ENCODE data around the gene HPCAL1. TPM values are rescaled to one million over a fixed set of nuclear protein-coding genes. Genes with fewer than 3 reads are reported as not detected.

The HPCAL1 gene
- total RNA-seq, 1 donor, result 68.9 TPM

DNA sequence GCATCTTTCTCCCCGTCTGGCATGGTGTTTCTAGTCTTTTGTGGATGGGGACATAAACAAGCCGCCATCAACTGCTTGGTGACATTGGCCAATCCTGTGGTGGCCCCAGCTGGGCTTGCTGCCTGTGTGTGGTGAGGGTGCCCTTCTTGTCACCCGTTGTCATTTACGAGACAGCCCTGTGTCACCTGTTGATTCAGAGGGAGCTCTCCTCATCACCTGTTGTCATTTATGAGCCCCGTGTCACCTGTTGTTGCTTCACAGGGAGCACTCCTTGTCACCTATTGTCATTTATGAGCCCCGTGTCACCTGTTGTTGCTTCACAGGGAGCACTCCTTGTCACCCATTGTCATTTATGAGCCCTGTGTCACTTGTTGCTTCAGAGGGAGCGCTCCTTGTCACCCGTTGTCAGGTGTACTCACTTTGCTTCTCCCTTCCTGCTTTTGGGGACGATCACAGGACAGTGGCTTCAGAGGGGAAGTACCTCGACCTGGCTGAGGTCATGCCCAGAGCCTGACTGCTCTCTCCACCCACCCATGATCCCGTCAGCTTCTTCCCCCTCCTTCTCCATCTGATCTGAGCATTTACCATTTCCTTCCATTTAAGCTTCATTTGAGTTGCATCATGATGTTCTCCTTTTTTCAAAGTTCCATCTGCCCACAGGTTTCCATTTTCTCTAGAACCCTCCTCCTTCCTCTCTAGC lies 29.1 kb downstream of the HPCAL1 start:
- peak in 2 of 3 donors; percentile 77 to 88 for DNase-seq (ENCODE audit: low read depth in 2 of 3, low spot score in 2 of 3)

DNA sequence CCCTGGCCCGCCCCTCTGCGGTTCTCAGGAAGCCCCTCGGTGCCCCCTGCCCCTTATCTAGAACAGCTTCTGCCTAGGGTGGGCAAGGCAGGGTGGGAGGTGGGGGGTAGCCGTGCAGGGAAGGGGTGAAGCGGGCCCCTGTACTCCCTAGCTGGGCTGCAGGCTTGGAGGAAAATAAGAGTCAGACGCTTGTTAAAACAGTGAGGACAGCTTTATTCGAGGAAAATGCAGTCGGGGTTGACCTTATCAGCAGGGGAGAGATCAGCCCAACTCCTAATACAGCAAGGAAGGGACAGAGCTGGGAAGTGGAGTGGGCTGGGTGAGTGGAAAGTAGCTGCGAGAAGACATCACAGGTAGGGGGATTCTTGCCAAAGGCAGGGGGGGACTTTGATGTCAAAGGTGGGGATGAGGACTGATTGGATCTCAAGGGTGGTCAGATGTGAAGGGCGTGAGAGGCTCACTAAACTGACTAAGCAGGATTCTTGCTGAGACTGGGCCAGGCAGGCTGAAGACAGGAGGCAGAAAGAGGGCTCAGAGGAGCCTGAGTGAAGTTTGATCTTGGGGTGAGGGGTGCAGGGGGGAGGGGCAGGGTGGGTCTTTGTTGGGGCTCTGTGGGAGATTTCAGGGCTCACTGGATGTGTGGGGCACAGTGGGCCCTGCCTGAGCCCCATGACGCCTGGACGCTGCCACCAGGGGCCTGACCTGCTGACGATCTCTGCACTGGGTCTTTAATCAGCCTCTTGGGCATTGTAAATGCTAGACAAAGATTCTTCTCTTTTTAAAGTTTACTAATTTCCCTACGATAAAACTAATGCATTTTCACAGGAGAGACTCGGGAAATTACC lies 29.9 kb downstream of the HPCAL1 start:
- no peak for DNase-seq (ENCODE audit: low read depth in 2 of 3, low spot score in 2 of 3)

DNA sequence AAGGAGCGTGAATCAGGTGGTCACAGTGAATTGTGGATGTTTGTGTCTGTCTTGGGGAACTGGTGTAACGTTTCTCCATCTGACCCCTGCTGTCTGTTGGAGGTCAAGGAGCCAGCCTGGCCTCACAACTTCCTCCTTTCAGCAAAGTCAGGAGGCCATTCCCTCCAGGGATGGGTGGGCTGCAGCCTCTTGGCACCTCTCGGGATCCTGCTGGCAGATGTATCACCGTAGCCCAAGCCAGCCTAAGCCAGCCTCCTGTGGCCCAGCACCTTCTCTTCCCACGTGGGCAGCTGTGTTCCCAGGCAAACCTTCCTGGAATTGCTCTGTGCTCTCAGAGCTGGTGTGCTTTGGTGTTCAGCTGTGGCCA lies 30.5 kb downstream of the HPCAL1 start:
- DNase-seq (ENCODE audit: low read depth in 2 of 3, low spot score in 2 of 3), result no peak

DNA sequence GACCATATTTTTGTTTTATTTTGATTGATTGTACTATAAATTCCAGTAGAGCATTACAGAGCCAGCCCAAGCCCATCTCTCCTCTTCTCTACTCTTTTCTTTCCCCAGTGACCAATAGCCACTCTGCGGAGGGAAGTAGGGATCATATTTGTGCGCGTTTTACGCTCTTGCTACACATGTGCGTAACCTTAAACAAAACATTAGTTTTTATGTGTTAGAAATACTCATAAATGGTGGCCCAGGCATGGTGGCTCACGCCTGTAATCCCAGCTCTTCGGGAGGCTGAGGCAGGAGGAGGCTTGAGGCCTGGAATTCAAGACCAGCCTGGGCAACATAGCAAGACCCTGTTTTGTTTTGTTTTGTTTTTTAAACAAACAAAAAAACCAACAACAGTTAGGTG lies 31.3 kb downstream of the HPCAL1 start:
- DNase-seq (ENCODE audit: low read depth in 2 of 3, low spot score in 2 of 3), result no peak

DNA sequence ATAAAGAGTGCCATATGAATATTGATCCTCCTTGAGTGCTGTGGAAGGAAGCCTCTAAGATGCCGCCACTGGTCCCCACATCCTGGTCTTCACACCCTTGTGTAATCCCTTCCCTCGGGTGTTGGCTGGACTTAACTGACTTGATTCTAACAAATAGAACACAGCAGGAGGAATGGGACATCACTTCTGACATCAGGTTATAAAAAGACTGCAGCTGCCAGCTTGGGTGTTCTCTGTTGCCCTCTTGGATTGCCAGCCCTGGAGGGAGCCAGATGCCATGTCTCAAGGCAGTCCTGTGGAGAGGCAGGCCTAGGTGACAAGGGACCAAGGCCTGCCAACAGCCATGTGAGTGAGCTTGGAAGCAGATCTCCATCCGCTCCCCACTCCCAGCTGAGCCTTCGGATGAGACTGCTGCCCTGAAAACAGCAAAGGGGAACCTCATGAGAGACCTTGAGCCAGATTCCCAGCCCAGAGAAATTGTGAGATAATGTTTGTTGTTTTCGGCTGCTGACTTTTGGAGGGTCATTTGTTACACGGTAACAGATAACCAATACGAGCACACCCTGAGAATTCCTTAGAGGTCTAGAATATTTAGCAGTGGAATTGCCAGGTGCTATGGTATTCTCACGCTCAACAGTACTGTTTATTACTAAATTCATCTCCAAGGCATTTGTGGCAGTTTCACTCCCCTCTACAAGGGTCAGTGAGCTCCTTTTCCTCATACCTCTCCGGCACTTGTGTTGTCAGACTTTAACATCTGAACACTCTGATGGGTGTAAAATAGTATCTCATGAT lies 32.5 kb downstream of the HPCAL1 start:
- no peak for DNase-seq (ENCODE audit: low read depth in 2 of 3, low spot score in 2 of 3)

DNA sequence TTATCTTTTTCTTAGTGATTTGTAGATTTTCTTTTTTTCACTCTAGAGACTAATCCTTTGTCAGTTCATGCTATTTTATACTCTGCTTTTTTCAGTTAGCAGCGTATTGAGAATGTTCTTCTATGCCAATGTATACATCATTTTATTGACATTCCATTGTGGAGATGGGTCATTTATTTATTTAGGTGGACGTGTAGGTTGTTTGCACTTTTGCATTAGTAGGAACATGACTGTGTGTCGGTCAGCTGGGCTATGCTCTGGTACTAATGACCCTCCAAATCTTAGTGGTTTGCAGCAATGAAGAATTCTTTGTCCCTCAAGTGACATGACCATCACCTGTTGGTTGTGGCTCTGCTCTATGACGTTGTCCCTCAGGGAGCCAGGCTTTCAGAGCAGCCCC lies 33.6 kb downstream of the HPCAL1 start:
- no peak for DNase-seq (ENCODE audit: low read depth in 2 of 3, low spot score in 2 of 3)

DNA sequence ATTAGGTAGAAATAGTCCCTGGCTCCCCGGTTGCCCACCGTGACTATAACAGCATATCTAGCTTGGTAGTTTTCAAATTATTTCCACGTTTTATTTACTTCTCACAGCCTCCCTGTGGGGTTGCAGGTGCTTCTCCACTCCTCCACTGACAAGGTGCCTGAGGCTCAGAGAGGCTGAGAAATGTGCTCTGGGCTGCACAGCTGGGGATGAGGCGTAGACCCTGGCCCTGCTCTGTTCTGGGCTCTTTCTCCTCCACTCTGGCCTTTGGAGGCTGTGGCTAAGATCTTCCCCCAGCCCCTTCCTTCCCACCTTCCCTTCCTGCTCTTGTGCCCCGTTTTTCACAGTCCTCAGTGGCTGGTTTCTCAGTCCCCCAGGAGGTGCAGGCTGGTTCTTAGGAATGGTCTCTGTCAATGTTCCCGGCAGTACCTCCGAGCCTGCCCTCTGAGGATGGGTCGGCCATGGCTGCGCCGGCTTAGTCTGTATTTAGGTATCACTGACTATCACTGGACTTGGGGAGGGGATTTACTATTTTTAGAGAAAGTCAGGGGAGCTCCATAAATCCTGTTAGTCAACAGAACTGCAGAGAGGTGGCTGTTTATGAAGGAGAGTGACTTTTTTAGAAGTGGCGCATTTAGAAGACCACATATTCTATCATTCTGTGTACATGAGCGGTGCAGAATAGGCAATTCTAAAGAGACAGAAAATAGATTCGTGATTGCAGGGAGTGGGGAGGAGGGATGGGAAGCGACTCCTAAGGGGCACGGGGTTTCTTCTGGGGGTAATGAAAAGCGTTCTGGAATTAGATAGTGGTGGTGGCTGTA lies 35.0 kb downstream of the HPCAL1 start:
- DNase-seq (ENCODE audit: low read depth in 2 of 3, low spot score in 2 of 3), result no peak

DNA sequence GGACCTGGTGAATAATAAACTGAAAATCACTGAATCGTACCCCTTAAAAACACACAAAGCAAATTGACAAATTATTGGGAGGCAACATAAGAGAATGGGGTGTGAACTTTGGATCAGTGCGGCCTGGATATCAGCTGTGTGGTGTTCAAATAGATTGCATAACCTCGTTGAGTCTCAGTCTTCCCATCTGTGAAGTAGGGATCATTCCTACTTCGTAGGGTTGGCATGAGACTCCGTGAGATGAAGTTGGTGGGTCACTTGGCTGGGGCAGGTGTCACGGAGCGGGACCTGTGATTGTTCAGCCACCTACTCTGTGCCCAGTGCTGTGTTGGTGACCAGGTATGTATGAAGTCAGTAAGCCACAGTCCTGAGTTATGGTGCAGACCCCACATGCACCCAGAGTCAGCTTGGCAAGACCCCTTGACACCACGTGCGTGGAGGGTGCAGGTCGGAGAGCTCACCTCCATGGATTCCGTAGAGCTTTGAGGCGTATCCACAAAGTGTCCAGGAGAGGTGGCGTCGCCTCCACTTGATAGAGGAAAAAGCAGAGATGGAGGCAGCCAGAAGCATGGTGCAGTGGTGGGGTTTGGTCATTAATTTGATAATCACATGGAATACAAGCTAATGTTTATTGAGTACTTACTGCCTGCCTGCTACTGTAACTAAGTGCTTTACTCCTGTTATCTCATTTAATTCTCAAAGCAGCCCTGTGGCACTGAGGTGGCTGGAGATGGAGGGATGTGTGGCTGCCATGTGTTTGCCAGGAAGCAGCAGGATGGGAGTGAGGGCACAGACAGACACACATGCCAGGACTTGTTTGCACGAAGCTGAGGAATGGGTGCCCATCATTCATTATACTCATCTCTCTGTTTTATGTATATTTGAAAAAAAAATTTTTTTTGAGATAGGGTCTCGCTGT lies 35.8 kb downstream of the HPCAL1 start:
- DNase-seq (ENCODE audit: low read depth in 2 of 3, low spot score in 2 of 3), result no peak

DNA sequence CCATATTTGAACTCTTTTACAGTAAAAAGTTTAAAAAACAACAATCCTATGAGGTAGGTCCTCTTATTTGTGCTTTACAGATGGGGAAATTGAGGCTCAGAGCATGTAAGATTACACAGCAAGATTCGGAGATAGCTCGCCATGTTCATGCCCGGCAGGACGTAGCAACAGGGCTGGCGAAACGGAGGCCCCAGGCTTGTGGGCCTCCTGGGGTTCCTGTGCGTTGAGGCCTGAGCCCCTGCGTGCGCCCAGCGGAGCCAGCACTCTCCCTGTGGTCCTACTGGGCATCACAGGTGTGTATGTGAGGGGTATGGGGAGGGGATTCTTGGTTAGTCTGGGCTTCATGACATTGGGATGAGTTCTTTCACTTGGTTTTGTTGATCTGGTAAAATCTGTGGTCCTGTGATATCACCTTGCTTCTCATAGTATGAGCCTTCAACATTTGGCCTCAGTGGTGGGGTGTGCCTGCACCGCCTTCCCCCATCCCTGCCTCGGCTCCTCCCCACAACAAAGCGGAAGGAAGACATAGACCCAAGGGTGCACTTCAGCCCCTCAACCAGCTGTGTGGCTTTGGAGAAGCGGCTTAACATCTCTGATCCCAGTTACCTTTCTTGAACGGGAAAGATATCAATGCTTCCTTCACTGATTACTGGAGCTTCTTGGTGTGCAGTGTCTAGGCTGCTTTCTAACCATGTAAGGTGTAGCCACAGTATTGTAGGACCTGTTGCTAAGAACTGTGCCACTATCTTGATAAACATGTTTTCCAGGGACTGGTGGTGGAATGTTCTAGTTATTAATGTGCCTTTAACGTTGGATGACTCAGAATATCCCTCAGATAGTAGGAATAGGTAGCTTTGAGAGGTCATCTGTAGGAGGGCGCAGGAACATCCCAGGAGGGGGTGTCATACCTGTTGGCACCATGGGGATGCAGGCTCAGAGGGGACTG lies 37.2 kb downstream of the HPCAL1 start:
- no peak for DNase-seq (ENCODE audit: low read depth in 2 of 3, low spot score in 2 of 3)

DNA sequence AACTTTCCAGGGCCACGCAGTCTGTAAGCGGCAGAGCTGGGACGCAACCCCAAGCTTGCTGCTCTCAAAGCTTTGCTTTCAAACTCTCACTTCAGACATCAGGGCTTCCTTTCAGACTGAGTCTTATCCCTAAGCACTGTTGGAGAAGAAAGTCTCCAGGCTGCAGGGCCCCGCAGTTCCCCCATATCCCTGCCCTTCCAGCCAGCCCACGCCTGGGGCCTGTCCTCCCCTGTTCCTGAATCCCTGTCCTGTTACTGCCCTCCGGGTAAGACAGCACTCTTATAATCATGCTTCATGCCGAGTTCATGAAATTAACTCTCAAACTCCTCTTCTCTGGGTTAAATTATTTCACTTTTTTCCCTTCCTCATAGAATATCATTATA lies 37.9 kb downstream of the HPCAL1 start:
- DNase-seq (ENCODE audit: low read depth in 2 of 3, low spot score in 2 of 3), result no peak

DNA sequence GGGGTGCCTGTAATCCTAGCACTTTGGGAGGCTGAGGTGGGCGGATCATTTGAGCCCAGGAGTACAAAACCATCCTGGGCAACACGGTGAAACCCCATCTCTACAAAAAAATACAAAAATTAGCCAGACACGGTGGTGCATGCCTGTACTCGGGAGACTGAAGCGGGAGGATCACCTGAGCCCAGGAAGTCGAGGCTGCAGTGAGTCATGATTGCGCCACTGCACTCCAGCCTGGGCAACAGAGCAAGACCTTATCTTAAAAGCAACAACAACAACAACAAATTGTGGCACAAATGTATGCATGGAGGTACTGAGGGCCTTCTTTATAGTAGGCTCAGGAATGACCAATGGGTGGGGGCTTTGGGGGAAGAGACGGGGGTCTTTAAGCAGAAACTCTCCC lies 38.5 kb downstream of the HPCAL1 start:
- DNase-seq (ENCODE audit: low read depth in 2 of 3, low spot score in 2 of 3), result no peak

DNA sequence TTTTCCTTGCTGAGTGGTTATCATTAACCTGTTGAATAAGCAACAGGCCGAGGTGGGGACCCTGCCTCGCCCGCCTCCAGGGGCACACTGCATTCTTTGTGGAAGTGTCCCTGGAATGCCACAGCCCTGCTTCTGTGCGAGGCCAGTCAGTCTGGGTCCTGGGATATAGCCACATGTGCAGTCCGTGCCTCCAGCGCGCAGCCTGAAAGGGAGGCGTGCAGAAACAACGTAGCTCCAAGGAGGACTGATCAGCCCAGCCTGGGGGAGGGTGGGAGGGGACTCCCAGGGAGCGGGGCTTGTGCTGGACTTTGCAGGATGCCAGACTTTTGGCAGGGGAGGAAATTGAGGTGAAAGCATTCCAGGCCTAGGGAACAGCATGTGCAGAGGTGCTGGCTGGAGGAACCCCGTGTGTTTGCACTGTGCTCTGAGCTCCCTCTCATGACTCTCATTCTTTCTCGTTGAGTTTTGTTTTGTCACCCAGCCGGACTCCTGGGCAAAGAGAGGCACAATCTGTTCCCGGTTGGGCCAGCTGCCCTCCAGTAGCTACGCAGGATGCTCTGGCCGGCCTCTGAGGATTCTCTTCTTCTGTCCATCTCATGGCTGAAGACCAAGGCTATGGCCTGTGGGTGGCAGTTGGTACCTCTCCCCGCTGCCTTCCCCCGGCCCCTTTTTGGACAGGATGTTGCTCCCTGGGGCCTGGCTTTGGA lies 39.7 kb downstream of the HPCAL1 start:
- no peak for DNase-seq (ENCODE audit: low read depth in 2 of 3, low spot score in 2 of 3)

DNA sequence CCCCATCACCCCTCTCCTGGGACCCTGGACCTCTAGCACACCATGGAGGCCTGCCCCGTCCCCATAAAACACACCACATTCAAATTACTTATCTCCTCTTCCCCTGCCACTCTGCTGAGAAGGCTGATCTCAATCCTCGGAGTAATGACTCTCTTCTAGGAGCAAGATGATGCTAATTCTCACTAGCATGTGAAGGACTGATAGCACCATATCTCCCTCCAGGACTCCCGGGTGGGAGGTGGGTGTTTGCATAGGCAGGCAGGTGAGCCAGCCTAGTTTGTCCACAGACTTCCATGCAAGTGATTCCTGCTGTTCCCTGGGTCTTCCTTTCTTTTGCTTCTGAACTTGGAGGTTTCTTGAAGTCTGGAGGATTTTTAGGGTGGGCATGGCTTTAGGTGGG lies 40.5 kb downstream of the HPCAL1 start:
- DNase-seq (ENCODE audit: low read depth in 2 of 3, low spot score in 2 of 3), result no peak

DNA sequence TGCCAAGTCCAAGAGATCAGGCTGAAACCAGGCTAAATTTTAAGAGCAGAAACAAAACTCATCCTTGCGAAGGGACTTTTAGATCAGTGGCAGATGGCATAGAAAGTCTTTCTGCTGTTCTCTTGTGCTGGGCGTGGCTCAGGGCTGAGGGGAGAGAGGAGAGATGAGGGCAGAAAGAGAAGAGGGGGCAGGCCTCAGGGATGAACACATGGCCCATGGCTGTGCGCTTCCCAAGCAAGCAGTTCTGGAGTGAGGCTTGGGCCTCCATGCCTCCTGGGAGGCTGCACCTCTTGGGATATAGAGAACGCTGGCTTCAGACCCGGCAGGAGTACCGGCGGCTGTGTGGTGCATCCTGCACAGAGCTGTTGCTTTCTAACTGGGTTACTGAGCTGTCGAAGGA lies 41.0 kb downstream of the HPCAL1 start:
- no peak for DNase-seq (ENCODE audit: low read depth in 2 of 3, low spot score in 2 of 3)

DNA sequence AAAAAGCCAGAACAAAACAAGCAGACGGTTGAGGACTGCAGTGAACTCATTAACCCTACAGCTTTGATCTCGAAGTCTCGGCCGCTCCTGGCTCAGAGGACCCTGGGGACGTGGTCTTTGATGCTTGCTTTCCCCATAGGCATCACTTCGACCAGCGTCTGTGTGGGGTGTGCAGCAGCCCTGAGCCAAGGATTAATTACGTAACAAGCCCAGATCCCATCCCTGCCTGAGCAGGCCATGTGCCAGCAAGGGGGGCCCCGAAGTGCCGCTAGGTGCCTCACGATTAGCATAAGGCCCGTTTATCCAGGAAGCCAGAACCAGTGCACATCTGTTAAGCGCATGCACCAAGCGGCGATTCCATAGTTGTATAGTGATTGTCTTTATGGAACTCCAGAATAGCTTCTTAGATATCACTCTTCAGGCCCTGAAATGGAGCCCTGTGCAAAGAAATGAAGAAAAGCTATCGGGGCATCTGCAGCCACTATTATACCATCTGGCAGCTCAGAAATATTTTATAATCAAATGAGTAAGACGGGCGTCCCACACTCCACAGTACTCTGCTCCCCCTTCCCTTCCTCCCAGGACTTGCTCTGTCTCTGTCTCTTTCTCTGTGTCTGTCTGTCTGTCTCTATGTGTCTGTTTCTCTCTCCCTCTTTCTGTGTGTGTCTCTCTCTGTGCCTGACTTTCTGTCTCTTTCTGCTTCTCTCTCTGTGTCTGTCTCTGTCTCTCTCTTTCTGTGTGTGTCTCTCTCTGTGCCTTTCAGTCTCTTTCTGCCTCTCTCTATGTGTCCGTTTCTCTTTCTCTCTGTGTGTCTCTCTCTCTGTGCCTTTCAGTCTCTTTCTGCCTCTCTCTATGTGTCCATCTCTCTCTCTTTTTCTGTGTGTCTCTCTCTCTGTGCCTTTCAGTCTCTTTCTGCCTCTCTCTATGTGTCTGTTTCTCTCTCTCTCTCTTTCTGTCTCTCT lies 41.7 kb downstream of the HPCAL1 start:
- peak in 1 of 3 donors; percentile 28 for DNase-seq (ENCODE audit: low read depth in 2 of 3, low spot score in 2 of 3)

DNA sequence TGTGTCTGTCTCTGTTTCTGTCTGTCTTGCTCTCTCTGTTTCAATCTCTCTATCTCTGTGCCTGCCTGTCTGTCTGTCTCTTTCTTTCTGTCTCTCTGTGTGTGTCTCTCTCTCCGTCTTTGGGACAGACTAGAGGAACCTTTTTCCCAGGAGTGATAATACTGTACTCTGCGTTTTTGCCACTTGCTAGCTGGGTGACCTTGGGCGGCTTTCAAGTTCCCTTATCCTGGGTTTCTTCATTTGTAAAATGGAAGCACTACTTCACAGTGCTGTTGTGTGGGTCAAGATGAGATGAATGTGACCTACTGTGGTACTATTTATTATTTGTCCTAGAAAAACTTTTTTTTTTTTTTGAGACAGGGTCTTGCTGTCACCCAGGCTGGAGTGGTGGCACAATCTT lies 42.4 kb downstream of the HPCAL1 start:
- no peak for DNase-seq (ENCODE audit: low read depth in 2 of 3, low spot score in 2 of 3)

DNA sequence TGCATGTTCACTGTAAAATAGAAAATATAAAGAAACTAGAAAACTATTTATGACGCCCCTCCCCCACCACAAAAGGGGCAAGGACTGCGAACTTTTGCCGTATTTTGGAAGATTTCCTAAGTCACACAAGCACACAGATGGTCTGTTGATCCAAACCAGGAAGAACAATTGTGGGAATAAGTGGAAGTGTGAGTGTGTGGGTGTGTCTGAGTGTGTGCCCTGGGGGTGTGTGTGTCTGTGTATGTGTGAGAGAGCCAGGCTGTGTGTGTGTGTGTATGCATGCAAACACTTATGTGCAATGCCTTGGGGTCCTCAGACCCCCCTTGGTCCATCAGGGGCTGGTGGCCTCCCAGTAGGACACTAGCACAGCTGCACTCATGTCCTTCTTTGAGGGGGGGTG lies 43.1 kb downstream of the HPCAL1 start:
- DNase-seq (ENCODE audit: low read depth in 2 of 3, low spot score in 2 of 3), result no peak

Measured in hematopoietic multipotent progenitor cell (in vitro differentiated cells).